Endodermal cell (in vitro differentiated cells): ENCODE measurements around the gene AHDC1. TPM values are rescaled to one million over a fixed set of nuclear protein-coding genes. Genes with fewer than 3 reads are reported as not detected.

Experiments
- DNase-seq: peaks from one replicate; pipeline ENCODE4 v3.0.0-alpha.2; 2017
- H3K27ac ChIP-seq: 2 replicates; pipeline ENCODE4 v1.5.1; 2013; ENCODE audit warnings: mild to moderate bottlenecking, low read depth, low read length, moderate library complexity
- H3K27me3 ChIP-seq: 2 replicates; pipeline ENCODE4 v1.6.1; 2013; ENCODE audit warnings: mild to moderate bottlenecking, low read length, moderate library complexity; ENCODE audit not compliant: insufficient read depth, control insufficient read depth, poor library complexity, severe bottlenecking
- H3K36me3 ChIP-seq: 2 replicates; pipeline ENCODE4 v1.7.0; 2013; ENCODE audit warnings: mild to moderate bottlenecking, low read length, moderate library complexity; ENCODE audit not compliant: control insufficient read depth, insufficient read depth
- H3K4me1 ChIP-seq: one replicate; pipeline ENCODE4 v1.7.0; 2013; ENCODE audit warnings: low read length; ENCODE audit not compliant: control insufficient read depth, insufficient read depth
- H3K4me3 ChIP-seq: 2 replicates; pipeline ENCODE4 v1.5.1; 2013; ENCODE audit warnings: mild to moderate bottlenecking, low read length, moderate library complexity
- H3K9ac ChIP-seq: 2 replicates; pipeline ENCODE4 v1.6.1; 2013; ENCODE audit warnings: mild to moderate bottlenecking, low read length, moderate library complexity; ENCODE audit not compliant: poor library complexity, severe bottlenecking; ENCODE audit errors: extremely low read depth
- H3K9me3 ChIP-seq: 2 replicates; pipeline ENCODE4 v1.6.1; 2013; ENCODE audit warnings: mild to moderate bottlenecking, low read length, moderate library complexity; ENCODE audit not compliant: control insufficient read depth
- H3K27ac Mint-ChIP-seq: 2 replicates; pipeline ENCODE4 v1.8.0; 2020; ENCODE audit warnings: mixed read lengths
- H3K27me3 Mint-ChIP-seq: 2 replicates; pipeline ENCODE4 v1.8.0; 2021; ENCODE audit warnings: mild to moderate bottlenecking, mixed read lengths; ENCODE audit not compliant: insufficient read depth
- H3K36me3 Mint-ChIP-seq: 2 replicates; pipeline ENCODE4 v1.8.0; 2020; ENCODE audit warnings: low read depth, mixed read lengths
- H3K4me1 Mint-ChIP-seq: 2 replicates; pipeline ENCODE4 v1.8.0; 2020; ENCODE audit warnings: mixed read lengths
- H3K4me3 Mint-ChIP-seq: 2 replicates; pipeline ENCODE4 v1.8.0; 2020; ENCODE audit warnings: mild to moderate bottlenecking, moderate library complexity, mixed read lengths
- H3K9me3 Mint-ChIP-seq: 2 replicates; pipeline ENCODE4 v1.8.0; 2020; ENCODE audit warnings: mild to moderate bottlenecking, mixed read lengths
- WGBS, 2 experiments: methylation state at CpG; one replicate each; pipeline versions ENCODE4 v1.1.5 to v1.1.7; 2013; ENCODE audit warnings: missing lambda C conversion rate in 2 of 2, mixed read lengths in 1 of 2; ENCODE audit not compliant: insufficient coverage in 1 of 2, insufficient read length in 1 of 2; 5-methylcytosine and 5-hydroxymethylcytosine counted together
- total RNA-seq, 2 donors: library from RNA; stranded (reverse); fragmentation: NEBNext Ultra II Directional in 1 of 2; extraction: Animal tissue kit (Norgen Biotek cat#: 25700) in 1 of 2; gene quantifications; 2 replicates in 1 of 2; 3 replicates in 1 of 2; pipeline ENCODE4 v1.2.1, GENCODE V29; 2021
- TF ChIP-seq, protein P1 (sequence below): fragments of 200-600 bp; sonication (generic); conservative IDR thresholded peaks from 2 replicates; pipeline ENCODE4 v1.5.0; 2021; ENCODE audit warnings: antibody characterized with exemption, mild to moderate bottlenecking

AHDC1 gene
- total RNA-seq, 2 donors from 2014 or later, result 39.3 to 41.2 TPM

DNA sequence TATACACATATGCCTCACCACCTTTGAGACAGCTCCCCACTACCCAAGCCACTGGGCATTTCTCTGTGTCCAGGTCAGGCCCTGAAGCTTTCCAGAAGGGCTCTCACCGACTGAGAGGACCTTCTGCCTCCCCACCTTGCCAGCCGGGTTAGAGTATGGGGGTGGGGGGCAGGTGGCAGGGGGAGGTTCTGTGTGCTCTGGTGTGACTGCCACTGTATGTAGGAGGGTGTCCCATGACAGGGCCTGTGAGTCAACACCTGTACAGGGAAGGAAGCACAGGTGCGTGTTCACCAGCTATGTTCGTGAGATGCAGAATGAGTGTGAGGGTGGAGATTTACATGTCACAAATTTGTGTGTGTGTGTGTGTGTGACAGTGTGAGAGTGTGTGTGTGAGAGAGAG is 7.0 kb downstream of the AHDC1 start:
- no peak for DNase-seq
- no peaks in the 10 kb centered on the region for H3K27me3 Mint-ChIP-seq
- 89% methylated on average over 4 of the region's 4 CpGs; no CpG with 5 or more reads in 1 of the 2 experiments for WGBS, 2 experiments
- H3K4me1 ChIP-seq, result peaks cover 35% of the 10 kb centered on the region
- H3K9me3 Mint-ChIP-seq, result no peaks in the 10 kb centered on the region
- H3K4me3 Mint-ChIP-seq, result no peak overlapping the region
- no peaks in the 10 kb centered on the region for H3K9me3 ChIP-seq
- no peak overlapping the region for H3K9ac ChIP-seq
- no peaks in the 10 kb centered on the region for H3K36me3 Mint-ChIP-seq
- H3K4me3 ChIP-seq, result no peak overlapping the region
- no peaks in the 10 kb centered on the region for H3K27me3 ChIP-seq
- H3K36me3 ChIP-seq, result no peaks in the 10 kb centered on the region
- H3K27ac ChIP-seq, result no peak overlapping the region
- H3K27ac Mint-ChIP-seq, result no peak overlapping the region
- TF ChIP-seq, protein P1, sequence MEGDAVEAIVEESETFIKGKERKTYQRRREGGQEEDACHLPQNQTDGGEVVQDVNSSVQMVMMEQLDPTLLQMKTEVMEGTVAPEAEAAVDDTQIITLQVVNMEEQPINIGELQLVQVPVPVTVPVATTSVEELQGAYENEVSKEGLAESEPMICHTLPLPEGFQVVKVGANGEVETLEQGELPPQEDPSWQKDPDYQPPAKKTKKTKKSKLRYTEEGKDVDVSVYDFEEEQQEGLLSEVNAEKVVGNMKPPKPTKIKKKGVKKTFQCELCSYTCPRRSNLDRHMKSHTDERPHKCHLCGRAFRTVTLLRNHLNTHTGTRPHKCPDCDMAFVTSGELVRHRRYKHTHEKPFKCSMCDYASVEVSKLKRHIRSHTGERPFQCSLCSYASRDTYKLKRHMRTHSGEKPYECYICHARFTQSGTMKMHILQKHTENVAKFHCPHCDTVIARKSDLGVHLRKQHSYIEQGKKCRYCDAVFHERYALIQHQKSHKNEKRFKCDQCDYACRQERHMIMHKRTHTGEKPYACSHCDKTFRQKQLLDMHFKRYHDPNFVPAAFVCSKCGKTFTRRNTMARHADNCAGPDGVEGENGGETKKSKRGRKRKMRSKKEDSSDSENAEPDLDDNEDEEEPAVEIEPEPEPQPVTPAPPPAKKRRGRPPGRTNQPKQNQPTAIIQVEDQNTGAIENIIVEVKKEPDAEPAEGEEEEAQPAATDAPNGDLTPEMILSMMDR, result no peak
- H3K4me1 Mint-ChIP-seq, result peaks cover 49% of the 10 kb centered on the region

DNA sequence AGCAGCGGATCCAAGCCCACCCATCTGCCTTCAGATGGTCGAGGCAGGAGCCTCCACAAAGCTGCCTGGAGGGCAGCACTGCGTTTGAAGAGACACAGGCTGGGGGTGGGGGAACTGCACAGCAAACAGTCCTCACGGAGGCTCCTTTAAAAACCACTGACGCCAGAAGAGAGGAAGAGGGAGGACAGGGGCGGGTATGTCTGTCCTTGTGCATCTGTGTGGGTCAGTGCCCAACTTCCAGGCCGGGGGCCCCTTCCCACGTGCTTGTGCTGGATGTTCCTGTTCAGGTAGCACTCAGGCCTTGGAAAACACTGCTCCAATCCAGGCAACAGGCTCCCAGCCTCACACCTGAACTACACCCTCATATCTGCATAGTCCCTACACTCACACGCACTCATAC is 7.7 kb downstream of the AHDC1 start:
- WGBS, 2 experiments, result 71 to 83% methylated on average over 8 to 9 of the region's 9 CpGs
- no peak overlapping the region for H3K27ac Mint-ChIP-seq
- no peak overlapping the region for H3K27ac ChIP-seq
- H3K36me3 Mint-ChIP-seq, result no peaks in the 10 kb centered on the region
- no peaks in the 10 kb centered on the region for H3K9me3 Mint-ChIP-seq
- H3K4me3 Mint-ChIP-seq, result no peak overlapping the region
- H3K27me3 Mint-ChIP-seq, result no peaks in the 10 kb centered on the region
- no peak overlapping the region for H3K9ac ChIP-seq
- peaks cover 35% of the 10 kb centered on the region for H3K4me1 ChIP-seq
- no peaks in the 10 kb centered on the region for H3K27me3 ChIP-seq
- TF ChIP-seq, protein P1, result no peak
- DNase-seq, result no peak
- no peak overlapping the region for H3K4me3 ChIP-seq
- H3K9me3 ChIP-seq, result no peaks in the 10 kb centered on the region
- H3K4me1 Mint-ChIP-seq, result peaks cover 45% of the 10 kb centered on the region
- H3K36me3 ChIP-seq, result no peaks in the 10 kb centered on the region

DNA sequence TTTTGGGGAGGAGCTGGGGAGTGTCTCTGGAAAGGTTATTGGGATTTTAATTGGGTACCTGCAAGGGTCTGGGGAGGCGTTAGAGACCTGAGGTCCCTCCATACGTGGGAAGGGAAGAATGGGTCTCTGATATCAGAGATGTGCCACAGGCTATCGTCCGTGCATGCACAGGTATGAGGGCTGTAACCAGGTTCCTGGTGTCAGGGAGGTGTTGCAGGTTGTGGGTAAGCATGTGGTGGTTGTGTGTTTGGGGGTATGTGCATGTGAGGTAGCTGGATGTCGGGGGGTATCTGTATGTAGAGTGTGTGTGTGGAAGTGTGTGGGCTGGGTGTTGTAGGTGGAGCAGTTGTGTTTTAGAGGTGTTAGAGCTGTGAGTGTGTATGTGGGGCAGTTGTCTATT is 8.3 kb downstream of the AHDC1 start:
- WGBS, 2 experiments, result 88 to 93% methylated on average over 4 to 5 of the region's 5 CpGs
- H3K4me1 Mint-ChIP-seq, result peaks cover 38% of the 10 kb centered on the region
- H3K27ac Mint-ChIP-seq, result no peak overlapping the region
- TF ChIP-seq, protein P1, result no peak
- Histone ChIP-seq H3K9me3 (no peaks in the 10 kb centered on the region), H3K36me3 (peaks cover 2% of the 10 kb centered on the region), H3K9ac (no peak overlapping the region), H3K27me3 (no peaks in the 10 kb centered on the region), H3K4me1 (peaks cover 35% of the 10 kb centered on the region), H3K27ac (no peak overlapping the region), H3K4me3 (no peak overlapping the region)
- DNase-seq, result no peak
- no peak overlapping the region for H3K4me3 Mint-ChIP-seq
- H3K9me3 Mint-ChIP-seq, result no peaks in the 10 kb centered on the region
- H3K36me3 Mint-ChIP-seq, result no peaks in the 10 kb centered on the region
- H3K27me3 Mint-ChIP-seq, result no peaks in the 10 kb centered on the region
